ENCODE data around the gene MICA. TPM values are rescaled to one million over a fixed set of nuclear protein-coding genes. Genes with fewer than 3 reads are reported as not detected.
A peak's percentile ranks its signal among the peaks of the same experiment; 100 is the strongest.

The MICA gene
- total RNA-seq (32.6 and 36.0 TPM in 2 replicates), polyA plus RNA-seq (41.9 and 43.8 TPM in 2 replicates)

DNA sequence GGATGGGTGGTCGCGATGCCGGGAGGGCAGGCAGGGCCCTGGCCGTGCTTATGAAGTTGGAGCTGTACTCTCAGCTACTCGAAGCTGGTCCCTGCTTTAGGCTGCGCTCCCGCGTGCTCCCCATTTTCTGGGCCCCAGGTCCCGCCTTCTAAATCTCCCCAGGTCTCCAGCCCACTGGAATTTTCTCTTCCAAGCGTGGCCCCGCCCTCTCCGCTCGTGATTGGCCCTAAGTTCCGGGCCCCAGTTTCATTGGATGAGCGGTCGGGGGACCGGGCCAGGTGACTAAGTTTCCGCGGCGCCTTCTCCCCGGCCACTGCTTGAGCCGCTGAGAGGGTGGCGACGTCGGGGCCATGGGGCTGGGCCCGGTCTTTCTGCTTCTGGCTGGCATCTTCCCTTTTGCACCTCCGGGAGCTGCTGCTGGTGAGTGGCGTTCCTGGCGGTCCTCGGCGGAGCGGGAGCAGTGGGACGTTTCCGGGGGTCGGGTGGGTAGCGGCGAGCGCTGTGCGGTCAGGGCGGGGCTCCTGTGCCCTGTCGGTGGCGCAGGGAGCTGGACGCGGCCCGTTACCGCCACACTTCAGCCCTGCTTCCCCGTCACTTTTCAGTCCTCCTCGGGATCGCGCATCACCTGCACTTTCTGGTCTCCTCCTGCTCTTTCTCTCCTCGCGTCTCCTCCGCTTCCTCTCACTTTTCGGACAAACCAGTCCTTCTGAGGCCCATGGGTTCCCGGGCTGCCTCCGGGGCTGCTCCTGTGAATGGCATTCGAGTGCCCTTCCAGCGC, at the start of gene MICA:
Gene MICA, plus strand, starts transcription at position 313 of the 778 bp plus-strand sequence. Its CDS starts 38 bp downstream, at position 351.
- Histone ChIP-seq H3K4me1 (ENCODE audit: insufficient read depth) (peaks cover 22% of the 10 kb centered on the region), H3K4me2 (peak within 1 kb of the TSS; percentile 86), H3K79me2 (peaks cover 57% of the 10 kb centered on the region), H3K27ac (peak within 1 kb of the TSS; percentile 98), H3K36me3 (replicated peaks; ENCODE audit: insufficient read depth, low read depth) (no peaks in the 10 kb centered on the region), H2AFZ (peak within 1 kb of the TSS; percentile 47), H3K4me3 (peak within 1 kb of the TSS; percentile 65), H4K20me1 (ENCODE audit: insufficient read depth, poor library complexity, severe bottlenecking) (peaks cover 34% of the 10 kb centered on the region), H3K27me3 (no peaks in the 10 kb centered on the region), H3K9me2 (replicated peaks; ENCODE audit: insufficient read depth) (no peaks in the 10 kb centered on the region), H3K9me3 (ENCODE audit: low read depth) (no peaks in the 10 kb centered on the region)
- peak; percentile 97 for DNase-seq (ENCODE audit: low spot score)
- WGBS (ENCODE audit: low lambda C conversion rate, missing lambda C conversion rate) = 1% methylated on average over 48 of the region's 58 CpGs
- TF ChIP-seq, protein P1, sequence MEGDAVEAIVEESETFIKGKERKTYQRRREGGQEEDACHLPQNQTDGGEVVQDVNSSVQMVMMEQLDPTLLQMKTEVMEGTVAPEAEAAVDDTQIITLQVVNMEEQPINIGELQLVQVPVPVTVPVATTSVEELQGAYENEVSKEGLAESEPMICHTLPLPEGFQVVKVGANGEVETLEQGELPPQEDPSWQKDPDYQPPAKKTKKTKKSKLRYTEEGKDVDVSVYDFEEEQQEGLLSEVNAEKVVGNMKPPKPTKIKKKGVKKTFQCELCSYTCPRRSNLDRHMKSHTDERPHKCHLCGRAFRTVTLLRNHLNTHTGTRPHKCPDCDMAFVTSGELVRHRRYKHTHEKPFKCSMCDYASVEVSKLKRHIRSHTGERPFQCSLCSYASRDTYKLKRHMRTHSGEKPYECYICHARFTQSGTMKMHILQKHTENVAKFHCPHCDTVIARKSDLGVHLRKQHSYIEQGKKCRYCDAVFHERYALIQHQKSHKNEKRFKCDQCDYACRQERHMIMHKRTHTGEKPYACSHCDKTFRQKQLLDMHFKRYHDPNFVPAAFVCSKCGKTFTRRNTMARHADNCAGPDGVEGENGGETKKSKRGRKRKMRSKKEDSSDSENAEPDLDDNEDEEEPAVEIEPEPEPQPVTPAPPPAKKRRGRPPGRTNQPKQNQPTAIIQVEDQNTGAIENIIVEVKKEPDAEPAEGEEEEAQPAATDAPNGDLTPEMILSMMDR (IDR thresholded peaks at IDR 0.05; ENCODE audit: poor library complexity) = no peak
- no peak for TF ChIP-seq EZH2phosphoT487 (IDR thresholded peaks at IDR 0.05; ENCODE audit: low read depth, severe bottlenecking, unreplicated experiment)
- TF ChIP-seq EZH2 (IDR thresholded peaks at IDR 0.05; ENCODE audit: borderline replicate concordance) = no peak

DNA sequence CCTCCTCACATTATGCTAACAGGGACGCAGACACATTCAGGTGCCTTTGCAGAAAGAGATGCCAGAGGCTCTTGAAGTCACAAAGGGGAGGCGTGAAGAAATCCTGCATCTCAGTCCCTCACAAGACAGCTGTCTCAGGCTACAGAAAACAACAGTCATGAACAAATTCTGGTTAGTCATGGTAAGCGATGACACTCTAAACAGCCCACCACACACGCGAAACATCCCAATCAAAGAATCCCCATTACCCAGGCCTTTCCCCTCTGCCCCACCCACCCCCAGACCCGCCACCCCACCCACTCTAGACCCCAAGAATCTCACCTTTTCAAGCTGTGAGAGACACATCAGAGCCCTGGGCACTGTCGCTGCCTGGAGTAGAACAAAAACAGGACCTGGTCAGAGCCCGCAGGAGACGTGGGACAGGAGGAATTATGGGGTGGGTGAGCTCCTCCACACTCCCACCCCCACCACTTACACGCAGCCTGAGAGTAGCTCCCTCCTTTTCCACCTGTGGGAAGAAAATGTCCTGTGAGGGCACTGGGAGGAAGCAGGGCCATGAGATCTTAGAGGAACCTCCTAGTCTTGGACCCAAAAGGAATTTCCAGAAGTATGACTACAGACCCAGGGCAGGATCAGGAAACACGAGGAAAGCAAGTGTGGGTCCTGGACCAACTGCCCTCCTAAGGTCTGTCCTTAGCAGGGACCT, 49.1 kb upstream of the MICA start:
- TF ChIP-seq EZH2 (IDR thresholded peaks at IDR 0.05; ENCODE audit: borderline replicate concordance) (no peak), EZH2phosphoT487 (IDR thresholded peaks at IDR 0.05; ENCODE audit: low read depth, severe bottlenecking, unreplicated experiment) (no peak)
- TF ChIP-seq, protein P1 (IDR thresholded peaks at IDR 0.05; ENCODE audit: poor library complexity) = no peak
- Histone ChIP-seq H3K4me3 (no peak overlapping the region), H3K27me3 (peaks cover 5% of the 10 kb centered on the region), H3K9me3 (ENCODE audit: low read depth) (no peaks in the 10 kb centered on the region), H3K4me1 (ENCODE audit: insufficient read depth) (no peaks in the 10 kb centered on the region), H3K79me2 (no peaks in the 10 kb centered on the region), H3K27ac (no peak overlapping the region), H2AFZ (no peak overlapping the region), H4K20me1 (ENCODE audit: insufficient read depth, poor library complexity, severe bottlenecking) (no peaks in the 10 kb centered on the region), H3K36me3 (replicated peaks; ENCODE audit: insufficient read depth, low read depth) (no peaks in the 10 kb centered on the region), H3K9me2 (replicated peaks; ENCODE audit: insufficient read depth) (no peaks in the 10 kb centered on the region), H3K4me2 (no peak overlapping the region)
- WGBS (ENCODE audit: low lambda C conversion rate, missing lambda C conversion rate) = 76% methylated on average over 11 of the region's 11 CpGs
- no peak for DNase-seq (ENCODE audit: low spot score)

DNA sequence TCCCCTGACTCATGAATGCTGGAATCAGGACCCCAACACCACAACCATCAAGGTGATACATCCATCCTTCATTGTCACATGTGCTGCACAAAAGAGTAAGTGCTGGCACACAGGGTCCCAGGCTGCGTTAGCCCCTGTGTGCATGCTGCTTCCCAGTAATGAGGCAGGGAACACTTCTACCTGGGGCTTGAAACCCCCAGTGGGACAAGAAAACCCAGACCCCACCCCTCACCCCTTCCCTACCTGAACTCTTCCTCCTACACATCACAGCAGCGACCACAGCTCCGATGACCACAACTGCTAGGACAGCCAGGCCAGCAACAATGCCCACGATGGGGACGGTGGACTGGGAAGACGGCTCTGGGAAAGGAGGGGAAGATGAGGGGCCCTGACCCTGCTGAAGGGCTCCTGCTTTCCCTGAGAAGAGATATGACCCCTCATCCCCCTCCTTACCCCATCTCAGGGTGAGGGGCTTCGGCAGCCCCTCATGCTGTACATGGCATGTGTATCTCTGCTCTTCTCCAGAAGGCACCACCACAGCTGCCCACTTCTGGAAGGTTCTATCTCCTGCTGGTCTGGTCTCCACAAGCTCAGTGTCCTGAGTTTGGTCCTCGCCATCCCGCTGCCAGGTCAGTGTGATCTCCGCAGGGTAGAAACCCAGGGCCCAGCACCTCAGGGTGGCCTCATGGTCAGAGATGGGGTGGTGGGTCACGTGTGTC, 48.4 kb upstream of the MICA start:
- DNase-seq (ENCODE audit: low spot score) = no peak
- no peaks in the 10 kb centered on the region for H4K20me1 ChIP-seq (ENCODE audit: insufficient read depth, poor library complexity, severe bottlenecking)
- WGBS (ENCODE audit: low lambda C conversion rate, missing lambda C conversion rate) = 74% methylated on average over 10 of the region's 11 CpGs
- no peaks in the 10 kb centered on the region for H3K4me1 ChIP-seq (ENCODE audit: insufficient read depth)
- TF ChIP-seq, protein P1 (IDR thresholded peaks at IDR 0.05; ENCODE audit: poor library complexity) = no peak
- TF ChIP-seq EZH2phosphoT487 (IDR thresholded peaks at IDR 0.05; ENCODE audit: low read depth, severe bottlenecking, unreplicated experiment) = no peak
- no peak for TF ChIP-seq EZH2 (IDR thresholded peaks at IDR 0.05; ENCODE audit: borderline replicate concordance)
- no peak overlapping the region for H3K27ac ChIP-seq
- H3K4me2 ChIP-seq = no peak overlapping the region
- no peaks in the 10 kb centered on the region for H3K36me3 ChIP-seq (replicated peaks; ENCODE audit: insufficient read depth, low read depth)
- H3K27me3 ChIP-seq = peaks cover 5% of the 10 kb centered on the region
- H2AFZ ChIP-seq = no peak overlapping the region
- no peaks in the 10 kb centered on the region for H3K9me3 ChIP-seq (ENCODE audit: low read depth)
- H3K9me2 ChIP-seq (replicated peaks; ENCODE audit: insufficient read depth) = no peaks in the 10 kb centered on the region
- no peak overlapping the region for H3K4me3 ChIP-seq
- H3K79me2 ChIP-seq = no peaks in the 10 kb centered on the region
